Fibroblast of peridontal ligament (primary cell): ENCODE data around the gene YWHAG.
"Not testable (repeated sequence)": the region's sequence is repeated elsewhere in the genome, so short reads cannot be mapped to it uniquely, and the experiment has no call there.

Source experiments
- DNase-seq: peaks from one replicate; pipeline ENCODE4 v3.0.0-alpha.2; 2010; ENCODE audit errors: extremely low read depth

Gene YWHAG

DNA sequence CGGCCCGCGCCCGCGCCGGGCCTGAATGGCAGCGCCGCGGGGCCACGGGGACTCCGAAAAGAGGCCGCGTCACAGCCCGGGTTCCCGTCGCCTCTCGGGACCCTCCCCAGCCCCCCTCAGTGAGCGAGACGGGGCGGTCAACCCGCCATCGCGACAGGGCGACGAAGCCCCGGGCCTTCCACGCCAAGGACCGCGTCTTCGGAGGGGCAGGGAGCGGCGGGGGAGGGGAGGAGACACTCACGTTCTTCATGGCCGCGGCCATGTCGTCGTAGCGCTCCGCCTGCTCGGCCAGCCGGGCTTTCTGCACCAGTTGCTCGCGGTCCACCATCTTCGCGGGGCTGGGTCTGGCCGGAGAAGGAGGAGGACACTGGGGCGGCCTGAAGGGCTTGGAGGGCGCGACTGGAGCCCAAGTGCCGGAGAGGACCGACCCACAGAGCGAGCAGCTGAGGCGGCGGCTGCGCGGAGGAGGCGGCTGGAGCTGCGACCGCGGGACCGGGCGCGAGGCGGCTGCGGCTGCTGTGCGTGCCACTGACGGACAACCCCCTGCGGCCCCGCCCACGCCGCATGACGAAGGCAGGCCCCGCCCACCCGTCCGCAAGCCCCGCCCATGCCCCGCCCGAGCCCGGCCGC is at the start of gene YWHAG:
TSS of gene YWHAG (minus strand) at position 511 of the 630 bp plus-strand sequence. CDS start at position 328, 183 bp downstream.
- DNase-seq: no peak

DNA sequence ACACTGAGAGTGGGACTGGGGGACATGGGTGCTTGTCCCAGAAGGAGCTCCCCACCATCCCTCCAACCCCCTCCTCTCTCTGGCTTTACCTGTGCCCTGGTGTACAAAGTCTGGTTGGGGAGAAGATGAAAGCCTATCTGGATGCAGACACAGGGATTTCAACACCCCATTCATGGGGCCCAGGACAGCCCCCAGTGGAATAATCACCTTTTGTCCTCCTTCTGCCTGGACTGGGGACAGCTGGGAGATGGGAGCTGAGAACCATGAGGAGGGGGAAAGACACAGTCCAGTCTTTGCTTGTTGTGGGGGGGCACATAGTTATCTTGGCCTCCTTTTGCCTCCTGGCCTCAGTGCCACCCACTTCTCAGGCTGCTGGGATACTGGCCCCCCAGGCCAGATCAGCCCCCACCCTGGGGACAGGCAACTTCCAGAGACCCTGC is 49.4 kb upstream of the YWHAG start:
- DNase-seq: no peak

- DNase-seq: no peak
Measured at GRCh38 chr7:76407718-76408117, 48.9 kb upstream of the YWHAG start.

DNA sequence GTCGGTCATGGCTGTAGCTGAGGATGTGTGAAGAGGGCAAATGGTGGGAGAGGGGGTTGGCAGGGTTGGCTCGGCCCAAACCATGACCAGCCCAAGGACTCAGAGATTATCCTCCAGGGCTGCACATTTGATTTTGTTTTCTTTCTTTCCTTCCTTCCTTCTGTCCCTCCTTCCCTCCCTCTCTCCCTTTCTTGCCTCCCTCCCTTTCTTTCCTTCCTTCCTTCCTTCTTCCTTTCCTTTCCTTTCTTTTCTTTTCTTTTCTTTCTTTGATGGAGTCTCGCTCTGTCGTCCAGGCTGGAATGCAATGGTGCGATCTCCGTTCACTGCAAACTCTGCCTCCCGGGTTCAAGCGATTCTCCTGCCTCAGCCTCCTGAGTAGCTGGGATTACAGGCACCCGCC is 46.9 kb upstream of the YWHAG start:
- DNase-seq: no peak

DNA sequence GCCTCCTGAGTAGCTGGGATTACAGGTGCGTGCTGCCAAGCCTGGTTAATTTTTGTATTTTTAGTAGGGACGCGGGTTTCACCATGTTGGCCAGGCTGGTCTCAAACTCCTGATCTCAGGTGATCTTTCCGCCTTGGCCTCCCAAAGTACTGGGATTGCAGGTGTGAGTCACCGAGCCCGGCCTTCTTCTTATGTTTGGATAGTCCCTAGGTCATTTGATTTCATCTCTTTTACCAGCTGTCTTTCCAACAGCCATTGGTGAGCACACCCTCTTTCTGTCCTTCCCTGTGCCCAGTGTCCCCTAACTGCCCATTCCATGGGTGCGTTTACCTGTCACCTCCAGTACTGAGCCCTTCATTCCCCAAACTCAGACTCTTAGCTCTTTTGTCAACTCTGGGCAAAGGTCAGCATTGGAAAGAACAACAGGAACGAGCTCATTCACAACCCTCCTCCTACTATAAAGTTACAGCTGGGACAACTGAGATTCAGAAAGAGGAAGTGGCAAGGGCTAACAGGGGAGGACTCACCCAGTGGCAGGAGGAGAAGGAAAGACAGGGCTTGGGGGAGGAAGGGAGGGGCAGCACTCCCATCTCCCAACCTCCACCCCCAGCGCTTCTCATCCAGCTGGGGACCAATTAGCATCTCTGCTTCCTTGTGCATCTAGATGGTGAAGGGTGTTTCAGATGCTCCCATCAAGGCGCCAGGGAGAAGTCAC is 45.1 kb upstream of the YWHAG start:
- no peak for DNase-seq

DNA sequence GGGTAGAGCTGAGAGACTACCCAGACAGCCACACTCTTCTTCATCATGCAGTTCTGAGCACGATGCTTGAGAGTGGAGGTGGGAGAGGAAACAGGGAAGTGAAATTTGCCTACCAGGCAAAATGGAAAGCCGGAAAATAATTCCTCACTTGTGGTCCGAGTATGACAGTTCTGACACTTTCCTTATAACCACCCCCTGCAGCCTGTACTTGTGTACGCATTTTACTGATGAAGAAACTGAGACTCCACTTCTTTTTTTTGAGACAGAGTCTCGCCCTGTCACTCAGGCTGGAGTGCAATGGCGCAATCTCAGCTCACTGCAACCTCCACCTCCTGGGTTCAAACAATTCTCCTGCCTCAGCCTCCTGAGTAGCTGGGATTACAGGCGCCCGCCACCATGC is 44.3 kb upstream of the YWHAG start:
- DNase-seq: not testable (repeated sequence)

DNA sequence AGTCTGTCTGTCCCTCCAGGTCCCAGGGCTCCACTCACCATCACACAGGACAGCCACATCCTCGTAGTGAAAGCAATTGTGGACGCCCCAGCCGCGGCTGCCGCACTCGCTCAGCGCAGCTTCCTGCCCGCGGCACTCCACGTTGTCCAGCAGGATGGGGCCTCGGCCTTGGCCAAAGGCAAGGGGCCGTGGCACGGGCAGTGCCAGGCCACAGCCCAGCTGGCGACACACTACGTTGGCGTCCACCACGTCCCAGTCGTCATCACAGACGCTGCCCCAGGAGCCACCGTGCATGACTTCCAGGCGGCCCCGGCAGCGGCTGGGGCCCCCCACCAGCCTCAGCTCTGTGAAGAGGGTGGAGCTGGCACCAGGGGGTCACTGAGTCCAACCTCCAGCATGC is 41.5 kb upstream of the YWHAG start:
- no peak for DNase-seq

- DNase-seq: no peak
Measured at GRCh38 chr7:76397409-76398183, 38.8 kb upstream of the YWHAG start.

GRCh38 chr7:76396864-76397263 is 38.1 kb upstream of the YWHAG start:
- no peak for DNase-seq

DNA sequence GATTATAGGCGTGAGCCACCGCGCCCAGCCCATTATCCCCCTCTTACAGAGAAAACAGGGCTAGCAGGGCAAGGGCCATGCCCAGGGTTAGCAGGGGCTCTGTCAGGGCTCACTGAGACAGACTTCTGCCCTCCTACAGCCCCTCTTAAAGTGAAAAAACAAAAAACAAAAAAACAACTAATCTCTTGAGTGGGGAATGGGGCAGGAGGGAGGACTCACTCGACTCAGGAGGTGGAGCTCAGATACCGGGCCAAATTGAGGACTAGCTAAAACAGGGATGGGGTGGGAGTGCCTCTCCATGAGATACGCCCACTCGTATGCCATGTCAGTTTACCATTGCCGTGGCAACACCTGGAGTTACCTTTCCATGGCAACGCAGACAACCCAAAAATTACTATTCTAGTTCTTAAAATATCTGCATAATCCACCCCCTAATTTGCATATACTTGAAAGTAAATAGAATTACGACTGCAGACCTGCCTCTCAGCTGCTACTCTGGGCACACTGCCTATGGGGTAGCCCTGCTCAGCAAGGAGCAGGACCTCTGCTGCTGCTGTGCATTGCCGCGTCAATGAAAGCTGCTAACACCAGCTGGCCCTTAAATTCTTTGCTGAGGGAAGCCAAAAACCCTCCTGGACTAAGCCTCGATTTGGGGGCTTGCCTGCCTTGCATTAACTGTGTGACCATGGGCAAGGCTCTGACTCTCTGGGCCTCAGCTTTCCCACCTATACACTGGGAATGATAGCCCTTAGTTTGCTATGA is 37.4 kb upstream of the YWHAG start:
- DNase-seq: no peak

- DNase-seq: not testable (repeated sequence)
Measured at GRCh38 chr7:76395605-76395964, 36.8 kb upstream of the YWHAG start.

GRCh38 chr7:76394957-76395356 is 36.2 kb upstream of the YWHAG start:
- no peak for DNase-seq

GRCh38 chr7:76393116-76394031 is 34.6 kb upstream of the YWHAG start:
- DNase-seq: peak; percentile 77

DNA sequence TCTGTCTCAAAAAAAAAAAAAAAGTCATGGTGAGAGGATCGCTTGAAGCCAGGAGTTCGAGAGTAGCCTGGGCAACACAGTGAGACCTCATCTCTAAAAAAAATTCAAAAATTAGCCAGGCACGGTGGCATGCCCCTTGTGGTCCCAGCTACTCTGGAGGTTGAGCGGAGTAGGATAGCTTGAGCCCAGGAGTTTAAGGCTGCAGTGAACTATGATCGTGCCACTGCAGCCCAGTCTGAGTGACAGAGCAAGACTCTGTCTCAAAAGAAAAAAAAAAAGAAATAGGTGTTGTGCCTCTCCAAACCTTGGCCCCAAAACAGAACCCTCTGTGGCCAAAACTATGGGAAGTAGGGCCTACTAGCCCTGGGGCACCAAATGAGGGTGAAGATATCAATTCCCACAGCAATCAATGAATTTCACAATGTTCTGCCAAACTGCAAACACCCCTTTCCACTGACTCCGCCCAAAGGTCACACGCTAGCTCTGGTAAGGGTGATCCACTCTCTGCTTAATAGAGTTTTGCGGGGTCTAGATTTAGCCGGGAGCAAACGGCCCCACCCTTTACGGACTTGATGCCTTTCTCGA is 33.8 kb upstream of the YWHAG start:
- no peak for DNase-seq

DNA sequence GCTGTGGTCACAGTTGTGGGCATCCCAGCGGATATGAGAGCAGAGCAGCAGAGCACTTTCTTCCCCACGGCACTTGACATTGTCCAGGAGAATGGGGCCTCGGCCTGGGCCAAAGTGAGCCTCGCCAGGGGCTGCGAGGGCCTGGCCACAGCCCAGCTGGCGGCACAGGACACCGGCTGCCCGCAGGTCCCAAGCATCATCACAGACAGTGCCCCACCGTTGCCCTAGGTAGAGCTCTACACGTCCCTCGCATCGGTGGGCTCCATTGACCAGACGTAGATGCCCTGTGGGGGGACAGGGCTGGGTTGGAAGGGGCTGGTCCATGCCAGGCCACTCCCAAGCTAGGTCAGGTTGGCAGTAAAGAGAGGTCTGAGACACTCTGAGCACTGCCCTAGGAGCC is 31.3 kb upstream of the YWHAG start:
- no peak for DNase-seq

- DNase-seq: not testable (repeated sequence)
Measured at GRCh38 chr7:76387789-76388188, 29.0 kb upstream of the YWHAG start.

DNA sequence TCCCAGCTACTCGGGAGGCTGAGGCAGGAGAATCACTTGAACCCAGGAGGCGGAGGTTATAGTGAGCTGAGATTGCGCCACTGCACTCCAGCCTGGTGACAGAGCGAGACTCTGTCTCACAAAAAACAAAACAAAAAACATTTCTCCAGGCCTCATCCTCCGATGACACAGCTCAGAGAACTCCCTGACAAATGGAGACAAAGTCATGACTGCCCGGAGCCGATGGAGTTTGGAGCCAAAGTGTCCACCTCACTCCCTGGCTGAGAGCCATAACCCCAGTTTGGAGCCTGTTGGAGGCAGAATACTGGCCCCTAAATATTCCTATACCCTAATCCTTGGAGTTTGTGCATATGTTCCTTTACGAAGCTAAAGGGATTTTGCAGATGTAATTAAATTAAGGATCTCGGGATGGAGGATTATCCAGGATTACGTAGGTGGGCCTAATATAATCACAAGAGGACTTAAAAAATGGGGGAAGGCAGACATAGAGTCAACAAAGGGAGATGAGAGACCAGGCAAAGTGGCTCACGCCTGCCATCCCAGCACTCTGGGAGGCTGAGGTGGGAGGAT is 28.0 kb upstream of the YWHAG start:
- DNase-seq: peak; percentile 27

GRCh38 chr7:76383089-76383944 is 24.5 kb upstream of the YWHAG start:
- DNase-seq: no peak

DNA sequence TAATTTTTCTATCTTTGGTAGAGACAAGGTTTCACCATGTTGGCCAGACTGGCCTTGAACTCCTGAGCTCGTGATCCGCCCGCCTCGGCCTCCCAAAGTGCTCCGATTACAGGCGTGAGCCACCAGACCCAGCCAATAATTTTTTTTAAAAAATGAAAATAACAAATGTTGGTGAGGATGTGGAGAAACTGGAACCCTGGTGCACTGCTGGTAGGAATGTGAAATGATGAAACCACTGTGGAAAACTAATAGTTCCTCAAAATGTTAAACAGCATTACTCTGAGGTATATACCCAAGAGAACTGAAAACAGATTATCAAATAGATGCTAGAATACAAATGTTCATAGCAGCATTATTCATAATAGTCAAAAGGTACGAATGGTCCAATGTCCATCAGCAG is 23.0 kb upstream of the YWHAG start:
- DNase-seq: no peak
